K562 (cell line): Measurements from ENCODE around the gene ABHD17C. TPM values are rescaled to one million over a fixed set of nuclear protein-coding genes. Genes with fewer than 3 reads are reported as not detected.

Experiments used
- ATAC-seq: fragments of 200-7000 bp; cut with Tn5 transposase; 3 replicates; pipeline ENCODE4 v1.9.1; 2020; ENCODE audit warnings: moderate library complexity
- BruUV-seq: library from RNA; stranded (reverse); fragments of 400-500 nt; replicated peaks from 2 replicates; lab custom pipeline; 2021; lab: Mats Ljungman, UMichigan
- CTCF ChIA-PET: fragments of 300-600 bp; formaldehyde crosslinking; extraction: SDS; loops from one replicate; lab custom pipeline; 2021; ENCODE audit warnings: low intra/inter-chr PET ratio; lab: Yijun Ruan, JAX
- POLR2A ChIA-PET: fragments of 300-600, 350-650 bp; sonication (Branson Sonifier 250); formaldehyde crosslinking; extraction: SDS; loops from one replicate; lab custom pipeline; 2021; ENCODE audit warnings: antibody characterized with exemption, inconsistent platforms; lab: Yijun Ruan, JAX
- DNase-seq, 4 experiments: peaks; one replicate each; pipeline versions ENCODE4 v3.0.0 to v3.0.0-alpha.2; 2011 to 2018; ENCODE audit warnings: low spot score in 3 of 4, mixed read lengths in 3 of 4; ENCODE audit errors: extremely low read depth in 1 of 4
- FAIRE-seq: peaks from 2 replicates; lab custom pipeline; 2011; peaks lifted over from hg19 to GRCh38; lab: Jason Lieb, UNC
- H2AFZ ChIP-seq: 2 replicates; pipeline ENCODE4 v1.6.0; 2011; ENCODE audit warnings: low read depth, low read length, control low read depth, inconsistent platforms
- H3K27ac ChIP-seq: fragments of 200-600 bp; 3 replicates; pipeline ENCODE4 v1.8.0; 2011; ENCODE audit warnings: low read depth, mild to moderate bottlenecking, control low read depth, inconsistent platforms, low read length, moderate library complexity, mixed read lengths; ENCODE audit errors: extremely low read depth
- H3K27me3 ChIP-seq, 2 experiments: fragments of 300-600 bp in 1 of 2; 2 replicates in 1 of 2; 3 replicates in 1 of 2; pipeline versions ENCODE4 v1.6.0 to v1.8.0; 2011; ENCODE audit warnings: inconsistent platforms in 2 of 2, low read length in 2 of 2, mild to moderate bottlenecking in 1 of 2, mixed read lengths in 1 of 2, moderate library complexity in 1 of 2; ENCODE audit not compliant: control insufficient read depth in 2 of 2, insufficient read depth in 2 of 2
- H3K36me3 ChIP-seq: fragments of 300-600 bp; 3 replicates; pipeline ENCODE4 v1.8.0; 2011; ENCODE audit warnings: mild to moderate bottlenecking, low read length, inconsistent platforms; ENCODE audit not compliant: control insufficient read depth, insufficient read depth
- H3K4me1 ChIP-seq, 2 experiments: fragments of 200-600 bp in 1 of 2; replicated peaks in 1 of 2; 2 replicates in 1 of 2; 3 replicates in 1 of 2; pipeline versions ENCODE4 v1.5.1 to v1.8.0; 2011; ENCODE audit warnings: inconsistent platforms in 2 of 2, low read length in 2 of 2, mild to moderate bottlenecking in 1 of 2, mixed read lengths in 1 of 2, moderate library complexity in 1 of 2; ENCODE audit not compliant: control insufficient read depth in 2 of 2, insufficient read depth in 2 of 2
- H3K4me2 ChIP-seq: 2 replicates; pipeline ENCODE4 v1.6.1; 2011; ENCODE audit warnings: low read length, control low read depth, inconsistent platforms, mixed read lengths; ENCODE audit not compliant: insufficient read depth
- H3K4me3 ChIP-seq: fragments of 200-600 bp; sonication (generic), shearing (Covaris generic); 2 replicates; pipeline ENCODE4 v1.5.1; 2016; ENCODE audit warnings: control low read depth, inconsistent platforms
- H3K79me2 ChIP-seq: fragments of 200-600 bp; 3 replicates; pipeline ENCODE4 v1.8.0; 2011; ENCODE audit warnings: low read length, inconsistent platforms; ENCODE audit not compliant: control insufficient read depth, insufficient read depth
- H3K9ac ChIP-seq, 2 experiments: 2 replicates each; pipeline versions ENCODE4 v1.6.0 to v1.6.1; 2011; ENCODE audit warnings: low read depth in 2 of 2, low read length in 2 of 2, control low read depth in 1 of 2, inconsistent platforms in 1 of 2, mild to moderate bottlenecking in 1 of 2, mixed read lengths in 1 of 2; ENCODE audit not compliant: insufficient read depth in 1 of 2
- H3K9me1 ChIP-seq: one replicate; pipeline ENCODE4 v1.6.0; 2011; ENCODE audit warnings: inconsistent platforms, mild to moderate bottlenecking, low read length, moderate library complexity; ENCODE audit not compliant: control insufficient read depth, insufficient read depth
- H3K9me3 ChIP-seq: replicated peaks from 2 replicates; pipeline ENCODE4 v1.5.1; 2011; ENCODE audit warnings: low read depth, low read length, inconsistent platforms; ENCODE audit not compliant: control insufficient read depth, insufficient read depth
- H4K20me1 ChIP-seq: replicated peaks from 2 replicates; pipeline ENCODE4 v1.6.1; 2011; ENCODE audit warnings: low read length, inconsistent platforms, mixed read lengths; ENCODE audit not compliant: control insufficient read depth, insufficient read depth
- CBX8 ChIP-seq: fragments of 200-600 bp; sonication (generic); IDR thresholded peaks from 2 replicates; pipeline ENCODE4 v1.6.1; 2012; ENCODE audit warnings: borderline replicate concordance, mixed run types, low read depth, mild to moderate bottlenecking, moderate library complexity, mixed read lengths, low read length, control low read depth, inconsistent platforms; ENCODE audit not compliant: poor library complexity, severe bottlenecking; ENCODE audit errors: extremely low read depth
- MXI1 ChIP-seq: IDR thresholded peaks from 2 replicates; pipeline ENCODE4 v1.6.1; 2011; ENCODE audit warnings: low read depth, mild to moderate bottlenecking, improper control_type of control experiment, low read length
- ZNF551 ChIP-seq: fragments of 250-450 bp; sonication (Bioruptor Pico); IDR thresholded peaks from 2 replicates; pipeline ENCODE4 v1.5.0; 2021; ENCODE audit warnings: mild to moderate bottlenecking, moderate library complexity
- in situ Hi-C: fragments of 300-500 bp; cut with MboI; formaldehyde crosslinking; loops from 4 replicates; pipeline ENCODE4 v1.15.0; 2018; ENCODE audit warnings: inconsistent platforms, mixed read lengths
- intact Hi-C: fragments of 100-400 bp; cut with micrococcal nuclease; formaldehyde crosslinking; loops from 2 replicates; pipeline ENCODE4 v1.14.2; 2022
- polyA plus RNA-seq, 8 experiments: library from polyadenylated mRNA; depleted of rRNA in 4 of 8; stranded (reverse) in 5 of 8; unstranded in 3 of 8; fragments of >200 nt; fragmentation: Nextera tagmentation in 2 of 8; fragmentation: Illumina TruSeq in 1 of 8; extraction: Ambion mirVana in 2 of 8; extraction: Trizol in 1 of 8; gene quantifications; 2 replicates each; pipeline versions ENCODE4 v1.2.1 to v1.2.3, GENCODE V29; 2011 to 2014; ENCODE audit warnings: inconsistent platforms in 1 of 8, missing spikeins in 1 of 8
- total RNA-seq, 7 experiments: library from RNA; depleted of rRNA in 6 of 7; stranded (reverse); fragments of >200 nt in 6 of 7; fragmentation: Illumina TruSeq in 2 of 7; extraction: Trizol in 2 of 7; gene quantifications; 2 replicates each; pipeline versions ENCODE4 v1.2.1 to v1.2.3, GENCODE V29; 2011 to 2021; ENCODE audit warnings: low replicate concordance in 1 of 7
- TF ChIP-seq, protein P1 (sequence below): fragments of 200-800 bp; sonication (Bioruptor generic); IDR thresholded peaks from 2 replicates; pipeline ENCODE4 v1.6.1; 2016; ENCODE audit warnings: missing genetic modification characterization, missing compliant biosample characterization
- TF ChIP-seq, protein P2 (sequence below): fragments of 450-650 bp; formaldehyde crosslinking; IDR thresholded peaks from 2 replicates; pipeline ENCODE4 v1.4.0; 2022; ENCODE audit warnings: mild to moderate bottlenecking, moderate library complexity

The ABHD17C gene
- total and polyA plus RNA-seq, 9 of the 15 experiments (the other 6 are each of a cell fraction or from before 2014, with no cell fraction given), result 0.04 to 0.42 (median 0.19) TPM; not detected in 1

DNA sequence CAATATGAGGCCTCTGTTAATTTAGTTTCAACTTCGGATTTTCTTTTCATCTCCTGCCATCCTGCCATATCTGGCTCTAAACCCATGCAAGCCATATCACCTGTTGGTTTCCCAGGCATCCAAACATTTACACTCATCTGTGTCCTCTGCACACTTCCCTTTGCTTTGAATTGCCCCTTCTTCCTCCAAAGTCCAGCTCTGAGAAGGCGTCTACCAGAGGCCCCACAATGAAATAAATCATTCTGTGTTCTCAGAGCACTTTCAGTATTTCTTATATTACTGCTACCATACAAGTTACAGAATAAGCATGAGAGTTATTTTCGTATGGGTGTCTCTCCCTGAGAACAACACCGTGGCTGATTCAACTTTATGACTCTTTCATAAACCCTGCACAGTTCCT, 12.9 kb upstream of the ABHD17C start (continued):
- no peak for TF ChIP-seq CBX8
- TF ChIP-seq MXI1, result no peak
- TF ChIP-seq ZNF551 (CRISPR knock-in tag), result no peak

DNA sequence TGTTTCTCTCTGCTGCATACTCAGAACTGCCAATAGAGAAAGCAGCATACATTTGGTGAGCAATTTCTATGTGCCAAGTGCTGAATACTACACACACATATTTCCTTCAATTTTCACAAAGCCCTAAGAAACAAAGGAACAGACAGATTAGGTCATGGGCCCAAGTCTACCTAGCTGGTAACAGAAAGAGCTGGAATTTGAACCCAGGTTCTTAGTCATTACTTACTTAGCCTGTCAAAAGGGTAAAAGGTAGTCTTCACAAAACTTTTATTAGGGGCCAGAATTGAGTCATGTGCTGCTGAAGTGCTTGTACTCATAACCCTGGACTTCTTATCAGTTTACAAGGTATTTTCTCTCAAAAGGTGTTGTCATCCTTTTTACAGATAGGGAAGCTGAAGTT, 10.4 kb upstream of the ABHD17C start:
- no peak for DNase-seq
- Histone ChIP-seq H3K36me3 (no peaks in the 10 kb centered on the region), H3K27me3 (no peaks in the 10 kb centered on the region; a peak in 2 of 5 replicates), H3K4me3 (no peak overlapping the region), H3K27ac (no peak overlapping the region), H3K4me1 (no peaks in the 10 kb centered on the region), H3K9ac (no peak overlapping the region), H3K79me2 (no peaks in the 10 kb centered on the region), H3K4me2 (no peak overlapping the region), H3K9me3 (no peaks in the 10 kb centered on the region), H2AFZ (no peak overlapping the region), H4K20me1 (no peaks in the 10 kb centered on the region), H3K9me1 (no peaks in the 10 kb centered on the region)
- intact Hi-C loops (no loop called here), in situ Hi-C loops (no loop called here)
- no TSS peak for BruUV-seq
- ChIA-PET CTCF (no interaction called here), POLR2A (interaction anchor here (0.6 kb wide), 1 partner anchor 308 kb away, joined by 3 read pairs; no protein-coding TSS in a partner anchor)
- no peak for ATAC-seq
- no peak for FAIRE-seq
- TF ChIP-seq, protein P1, sequence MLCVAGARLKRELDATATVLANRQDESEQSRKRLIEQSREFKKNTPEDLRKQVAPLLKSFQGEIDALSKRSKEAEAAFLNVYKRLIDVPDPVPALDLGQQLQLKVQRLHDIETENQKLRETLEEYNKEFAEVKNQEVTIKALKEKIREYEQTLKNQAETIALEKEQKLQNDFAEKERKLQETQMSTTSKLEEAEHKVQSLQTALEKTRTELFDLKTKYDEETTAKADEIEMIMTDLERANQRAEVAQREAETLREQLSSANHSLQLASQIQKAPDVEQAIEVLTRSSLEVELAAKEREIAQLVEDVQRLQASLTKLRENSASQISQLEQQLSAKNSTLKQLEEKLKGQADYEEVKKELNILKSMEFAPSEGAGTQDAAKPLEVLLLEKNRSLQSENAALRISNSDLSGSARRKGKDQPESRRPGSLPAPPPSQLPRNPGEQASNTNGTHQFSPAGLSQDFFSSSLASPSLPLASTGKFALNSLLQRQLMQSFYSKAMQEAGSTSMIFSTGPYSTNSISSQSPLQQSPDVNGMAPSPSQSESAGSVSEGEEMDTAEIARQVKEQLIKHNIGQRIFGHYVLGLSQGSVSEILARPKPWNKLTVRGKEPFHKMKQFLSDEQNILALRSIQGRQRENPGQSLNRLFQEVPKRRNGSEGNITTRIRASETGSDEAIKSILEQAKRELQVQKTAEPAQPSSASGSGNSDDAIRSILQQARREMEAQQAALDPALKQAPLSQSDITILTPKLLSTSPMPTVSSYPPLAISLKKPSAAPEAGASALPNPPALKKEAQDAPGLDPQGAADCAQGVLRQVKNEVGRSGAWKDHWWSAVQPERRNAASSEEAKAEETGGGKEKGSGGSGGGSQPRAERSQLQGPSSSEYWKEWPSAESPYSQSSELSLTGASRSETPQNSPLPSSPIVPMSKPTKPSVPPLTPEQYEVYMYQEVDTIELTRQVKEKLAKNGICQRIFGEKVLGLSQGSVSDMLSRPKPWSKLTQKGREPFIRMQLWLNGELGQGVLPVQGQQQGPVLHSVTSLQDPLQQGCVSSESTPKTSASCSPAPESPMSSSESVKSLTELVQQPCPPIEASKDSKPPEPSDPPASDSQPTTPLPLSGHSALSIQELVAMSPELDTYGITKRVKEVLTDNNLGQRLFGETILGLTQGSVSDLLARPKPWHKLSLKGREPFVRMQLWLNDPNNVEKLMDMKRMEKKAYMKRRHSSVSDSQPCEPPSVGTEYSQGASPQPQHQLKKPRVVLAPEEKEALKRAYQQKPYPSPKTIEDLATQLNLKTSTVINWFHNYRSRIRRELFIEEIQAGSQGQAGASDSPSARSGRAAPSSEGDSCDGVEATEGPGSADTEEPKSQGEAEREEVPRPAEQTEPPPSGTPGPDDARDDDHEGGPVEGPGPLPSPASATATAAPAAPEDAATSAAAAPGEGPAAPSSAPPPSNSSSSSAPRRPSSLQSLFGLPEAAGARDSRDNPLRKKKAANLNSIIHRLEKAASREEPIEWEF (CRISPR knock-in tag), result no peak
- TF ChIP-seq, protein P2, sequence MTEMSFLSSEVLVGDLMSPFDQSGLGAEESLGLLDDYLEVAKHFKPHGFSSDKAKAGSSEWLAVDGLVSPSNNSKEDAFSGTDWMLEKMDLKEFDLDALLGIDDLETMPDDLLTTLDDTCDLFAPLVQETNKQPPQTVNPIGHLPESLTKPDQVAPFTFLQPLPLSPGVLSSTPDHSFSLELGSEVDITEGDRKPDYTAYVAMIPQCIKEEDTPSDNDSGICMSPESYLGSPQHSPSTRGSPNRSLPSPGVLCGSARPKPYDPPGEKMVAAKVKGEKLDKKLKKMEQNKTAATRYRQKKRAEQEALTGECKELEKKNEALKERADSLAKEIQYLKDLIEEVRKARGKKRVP (CRISPR knock-in tag), result no peak
